Smooth muscle cell (in vitro differentiated cells): Measurements from ENCODE around the gene TMEM245. TPM values are rescaled to one million over a fixed set of nuclear protein-coding genes. Genes with fewer than 3 reads are reported as not detected.

Experiments used
- DNase-seq: peaks from one replicate; lab custom pipeline; 2025; ENCODE audit not compliant: unreplicated experiment; lab: John Stamatoyannopoulos, UW
- H2AFZ ChIP-seq: fragments of 200-600 bp; sonication (generic); 2 replicates; pipeline ENCODE4 v1.6.0; 2016; ENCODE audit warnings: antibody characterized with exemption, low read depth, mild to moderate bottlenecking
- H3F3A ChIP-seq: fragments of 200-600 bp; sonication (generic); 2 replicates; pipeline ENCODE4 v1.6.0; 2017; ENCODE audit warnings: antibody characterized with exemption, low read depth
- H3K27ac ChIP-seq: fragments of 200-600 bp; sonication (generic); 2 replicates; pipeline ENCODE4 v1.5.1; 2016; ENCODE audit warnings: low read depth, mild to moderate bottlenecking
- H3K27me3 ChIP-seq: fragments of 200-600 bp; sonication (generic); 2 replicates; pipeline ENCODE4 v1.6.1; 2016; ENCODE audit warnings: low read depth, mild to moderate bottlenecking
- H3K36me3 ChIP-seq: fragments of 200-600 bp; sonication (generic); 2 replicates; pipeline ENCODE4 v1.5.1; 2016; ENCODE audit warnings: low read depth
- H3K4me1 ChIP-seq: fragments of 200-600 bp; sonication (generic); 2 replicates; pipeline ENCODE4 v1.5.1; 2016; ENCODE audit warnings: low read depth
- H3K4me2 ChIP-seq: fragments of 200-600 bp; sonication (generic); 2 replicates; pipeline ENCODE4 v1.6.0; 2016; ENCODE audit warnings: mild to moderate bottlenecking
- H3K4me3 ChIP-seq: fragments of 200-600 bp; sonication (generic); 2 replicates; pipeline ENCODE4 v1.5.1; 2016; ENCODE audit warnings: mild to moderate bottlenecking
- H3K79me2 ChIP-seq: fragments of 200-600 bp; sonication (generic); 2 replicates; pipeline ENCODE4 v1.6.0; 2016; ENCODE audit warnings: low read depth, mild to moderate bottlenecking
- H3K9ac ChIP-seq: fragments of 200-600 bp; sonication (generic); 2 replicates; pipeline ENCODE4 v1.6.0; 2016; ENCODE audit warnings: low read depth
- H3K9me3 ChIP-seq: fragments of 200-600 bp; sonication (generic); replicated peaks from 2 replicates; pipeline ENCODE4 v1.5.1; 2016; ENCODE audit warnings: low read depth
- H4K20me1 ChIP-seq: fragments of 200-600 bp; sonication (generic); 2 replicates; pipeline ENCODE4 v1.6.0; 2016; ENCODE audit warnings: low read depth
- CTCF ChIP-seq: fragments of 200-600 bp; sonication (generic); IDR thresholded peaks from 2 replicates; pipeline ENCODE4 v1.5.1; 2017; ENCODE audit warnings: borderline replicate concordance, mild to moderate bottlenecking, antibody characterized with exemption; ENCODE audit not compliant: insufficient read depth, poor library complexity, severe bottlenecking
- WGBS: methylation state at CpG from one replicate; pipeline ENCODE4 v1.1.7; 2016; ENCODE audit warnings: low lambda C conversion rate; 5-methylcytosine and 5-hydroxymethylcytosine counted together
- polyA plus RNA-seq: library from polyadenylated mRNA; unstranded; fragments of >200 nt; fragmentation: Nextera tagmentation; extraction: Ambion mirVana; gene quantifications from 2 replicates; pipeline ENCODE4 v1.2.1, GENCODE V29; 2016
- total RNA-seq: library from RNA; depleted of rRNA; stranded (reverse); fragments of >200 nt; gene quantifications from 2 replicates; pipeline ENCODE4 v1.2.3, GENCODE V29; 2014

TMEM245 gene
- total and polyA plus RNA-seq, 2 experiments from 2014 or later = 16.3 to 39.7 TPM

GRCh38 chr9:109036744-109037680, 82.7 kb downstream of the TMEM245 start:
- Histone ChIP-seq H3K79me2 (no peaks in the 10 kb centered on the region), H3K9me3 (no peaks in the 10 kb centered on the region), H2AFZ (no peak overlapping the region), H3F3A (peaks cover 5% of the 10 kb centered on the region), H3K27ac (peak overlapping the region; percentile 79), H3K9ac (no peak overlapping the region), H3K4me3 (no peak overlapping the region), H3K36me3 (peaks cover under 1% of the 10 kb centered on the region), H4K20me1 (no peaks in the 10 kb centered on the region), H3K4me2 (peak overlapping the region; percentile 5), H3K27me3 (no peaks in the 10 kb centered on the region), H3K4me1 (no peaks in the 10 kb centered on the region)
- no peak for TF ChIP-seq CTCF
- WGBS = 92% methylated on average over 6 of the region's 6 CpGs
- DNase-seq = no peak

- no peak for TF ChIP-seq CTCF
- Histone ChIP-seq H3K9ac (no peak overlapping the region), H3K4me2 (peak overlapping the region; percentile 5), H3K27ac (peak overlapping the region; percentile 79), H3K4me3 (no peak overlapping the region), H3K9me3 (no peaks in the 10 kb centered on the region), H2AFZ (no peak overlapping the region), H4K20me1 (peaks cover 3% of the 10 kb centered on the region), H3K27me3 (no peaks in the 10 kb centered on the region), H3F3A (peaks cover 5% of the 10 kb centered on the region), H3K36me3 (no peaks in the 10 kb centered on the region), H3K4me1 (no peaks in the 10 kb centered on the region), H3K79me2 (peaks cover 4% of the 10 kb centered on the region)
- DNase-seq = no peak
- 58% methylated on average over 2 of the region's 2 CpGs for WGBS
These were observed 83.9 kb downstream of the TMEM245 start for GRCh38 chr9:109035684-109036423.

- H3K4me3 ChIP-seq = no peak overlapping the region
- no peaks in the 10 kb centered on the region for H3K36me3 ChIP-seq
- no peak overlapping the region for H2AFZ ChIP-seq
- no peaks in the 10 kb centered on the region for H3K4me1 ChIP-seq
- no peak for DNase-seq
- WGBS = 65% methylated on average over 6 of the region's 6 CpGs
- H3K9ac ChIP-seq = no peak overlapping the region
- no peak overlapping the region for H3K4me2 ChIP-seq
- H3K9me3 ChIP-seq = no peaks in the 10 kb centered on the region
- H3F3A ChIP-seq = peaks cover 2% of the 10 kb centered on the region
- peak overlapping the region; percentile 1 for H3K27ac ChIP-seq
- H3K27me3 ChIP-seq = no peaks in the 10 kb centered on the region
- no peak for TF ChIP-seq CTCF
- peaks cover 4% of the 10 kb centered on the region for H3K79me2 ChIP-seq
- peaks cover 3% of the 10 kb centered on the region for H4K20me1 ChIP-seq
These were observed 85.6 kb downstream of the TMEM245 start for GRCh38 chr9:109033941-109034700.
